Stimulated activated naive CD4-positive, alpha-beta T cell treated with Interleukin-2 at 50 U/mL for 16 hours (primary cell): ENCODE results near the gene RPL37A.

Source experiments
- DNase-seq: peaks from one replicate; lab custom pipeline; 2025; lab: John Stamatoyannopoulos, UW

RPL37A gene

DNA sequence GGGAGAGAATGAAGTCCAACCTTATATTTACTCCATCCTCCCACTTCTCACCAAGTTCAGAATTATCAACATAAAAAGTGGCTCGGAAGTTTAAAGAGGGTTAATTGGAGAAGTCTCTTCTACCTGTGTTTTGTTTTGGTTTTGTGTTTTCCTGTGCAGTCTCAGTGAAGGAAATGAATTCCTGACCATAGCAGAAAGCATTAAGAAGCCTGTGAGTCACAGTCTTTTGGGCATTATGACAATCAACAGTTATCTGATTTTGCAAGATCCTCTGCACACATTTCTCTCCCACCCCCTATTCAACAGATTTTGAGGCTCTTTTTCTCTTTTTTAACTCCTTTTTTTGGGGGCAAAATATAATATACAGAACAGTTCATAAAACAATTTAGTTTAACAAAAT, 8.6 kb upstream of the RPL37A start:
- no peak for DNase-seq

DNA sequence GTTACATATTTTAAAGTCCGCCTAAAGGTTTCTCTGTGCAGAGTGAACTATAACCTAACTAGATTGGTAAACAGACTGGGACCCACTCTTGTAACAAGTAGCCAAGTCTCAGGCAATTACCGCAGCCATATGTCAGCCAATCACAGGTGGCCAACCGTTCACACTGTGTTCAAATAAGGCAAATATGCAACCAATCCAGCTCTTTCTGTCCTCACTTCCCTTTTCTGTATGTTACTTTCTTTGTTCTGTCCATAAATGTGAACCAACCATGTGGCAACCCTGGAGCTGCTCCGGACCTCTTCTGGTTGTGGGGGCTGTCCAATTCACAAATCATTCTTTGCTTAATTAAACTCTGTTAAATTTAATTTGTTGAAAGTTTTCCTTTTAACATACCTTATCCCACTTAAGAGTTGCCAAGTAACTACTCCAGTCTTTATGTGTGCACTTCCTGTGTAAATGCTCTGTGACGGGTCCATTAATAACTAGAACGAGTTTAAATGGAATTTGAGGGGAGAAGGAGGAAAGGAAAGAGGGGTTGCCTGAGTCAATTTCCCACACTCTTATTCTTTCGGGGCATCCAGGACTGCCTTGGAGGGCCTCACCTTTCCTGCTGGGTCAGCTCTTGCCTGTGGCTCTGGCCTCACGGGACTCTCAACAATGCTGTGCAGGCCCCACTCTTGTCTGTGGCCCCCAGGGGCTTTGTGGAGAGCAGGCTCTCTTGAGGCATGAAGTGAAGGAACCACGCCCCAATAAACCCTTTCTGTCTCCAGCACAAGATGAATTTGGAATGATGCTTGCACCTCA, 6.6 kb upstream of the RPL37A start:
- no peak for DNase-seq

DNA sequence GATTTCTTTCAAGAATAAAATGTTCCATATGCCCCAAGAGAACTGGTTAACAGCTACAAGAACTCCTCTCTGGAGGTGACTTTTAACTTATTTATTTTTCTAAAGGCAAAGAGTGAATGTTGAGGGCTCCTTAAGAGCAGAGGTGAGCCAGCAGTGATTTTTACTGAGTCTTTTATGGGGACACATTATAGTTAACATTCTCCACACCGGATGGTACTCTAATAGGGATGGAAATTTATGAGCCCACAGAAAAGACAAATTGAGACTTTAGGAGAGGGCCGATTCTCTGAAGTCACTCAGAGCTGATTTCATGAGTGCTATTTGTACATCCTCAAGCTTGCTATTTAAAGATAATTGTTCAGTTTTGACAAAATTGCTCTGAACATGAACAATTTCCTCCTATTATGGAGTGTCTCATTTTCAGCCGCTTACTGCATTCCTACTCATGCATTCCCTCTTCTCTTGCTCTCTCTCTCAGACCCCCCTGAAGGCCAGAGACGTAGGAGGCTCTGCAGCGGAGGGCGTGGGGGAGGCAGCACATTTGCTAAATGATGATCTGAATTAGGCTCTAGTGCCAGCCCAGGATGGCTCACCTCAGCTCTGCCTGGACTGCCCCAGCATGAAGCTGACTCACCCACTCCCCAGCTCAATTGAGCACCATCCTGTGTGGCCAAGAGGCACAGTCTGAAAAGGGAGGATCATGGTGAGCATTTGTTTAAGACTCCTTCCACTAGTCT, 5.9 kb upstream of the RPL37A start:
- no peak for DNase-seq

DNA sequence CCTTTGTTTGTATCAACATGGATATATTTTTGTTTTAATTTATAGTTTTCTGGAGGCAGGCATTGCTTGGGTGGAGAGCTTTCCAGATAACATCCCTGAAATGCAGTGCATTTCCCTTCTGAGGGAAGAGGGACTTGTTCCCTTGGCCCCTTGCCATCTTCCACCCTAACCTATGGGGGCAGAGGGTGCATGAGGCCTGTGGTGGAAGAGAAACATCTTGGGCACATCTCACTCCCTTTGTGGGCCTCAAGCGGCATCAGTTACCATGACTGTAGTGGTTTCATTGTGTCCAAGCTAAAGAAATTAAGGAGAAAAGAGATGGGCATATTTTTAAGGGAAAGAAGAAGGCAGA, 5.3 kb upstream of the RPL37A start:
- DNase-seq, result no peak

DNA sequence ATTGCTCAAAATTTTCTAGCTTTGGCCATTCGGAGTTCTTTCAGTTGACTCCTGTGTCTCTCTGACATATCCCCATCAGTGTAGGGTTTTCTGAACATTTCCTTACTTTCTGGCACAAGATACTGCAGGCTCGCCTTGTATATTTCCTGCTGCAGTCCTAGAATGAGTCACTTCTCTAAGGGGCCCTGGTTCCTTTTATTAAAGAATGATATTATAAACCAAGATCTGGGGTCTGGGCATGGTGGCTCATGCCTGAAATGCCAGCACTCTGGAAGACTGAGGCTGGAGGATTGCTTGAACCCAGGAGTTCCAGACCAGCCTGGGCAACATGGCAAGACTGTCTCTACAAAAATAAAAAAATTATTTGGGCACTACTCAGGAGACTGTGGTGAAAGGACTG, 3.0 kb upstream of the RPL37A start:
- no peak for DNase-seq

DNA sequence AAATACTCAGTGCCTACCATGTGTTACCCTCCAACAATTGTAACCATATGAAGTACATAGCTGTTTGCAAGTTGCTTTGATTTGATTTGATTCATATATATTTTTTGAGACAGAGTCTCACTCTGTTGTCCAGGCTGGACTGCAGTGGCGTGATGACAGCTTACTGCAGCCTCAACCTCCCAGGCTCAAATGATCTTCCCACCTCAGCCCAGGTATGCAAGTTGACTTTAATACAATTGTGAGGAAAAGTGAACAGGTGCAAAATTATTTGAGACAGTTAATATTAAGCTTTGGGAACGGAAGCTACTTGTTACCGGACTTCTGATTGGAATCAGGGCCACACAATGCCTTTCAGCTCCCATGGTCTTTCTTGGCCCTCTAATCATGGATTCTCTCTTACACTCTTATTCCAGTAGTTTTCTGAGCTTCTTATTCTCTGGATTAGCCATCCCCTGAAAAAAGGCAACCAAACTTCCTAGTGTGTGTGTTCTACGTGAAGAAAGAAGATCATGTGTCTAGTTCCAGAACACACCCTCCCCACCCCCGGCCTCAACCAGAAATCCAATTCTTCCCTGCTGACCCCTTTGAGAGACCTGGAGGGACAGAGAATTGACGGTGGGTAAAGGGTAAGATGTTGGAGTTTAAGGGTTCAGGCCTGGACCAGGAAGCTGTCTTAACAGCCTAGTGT, 1.1 kb upstream of the RPL37A start:
- DNase-seq, result no peak

DNA sequence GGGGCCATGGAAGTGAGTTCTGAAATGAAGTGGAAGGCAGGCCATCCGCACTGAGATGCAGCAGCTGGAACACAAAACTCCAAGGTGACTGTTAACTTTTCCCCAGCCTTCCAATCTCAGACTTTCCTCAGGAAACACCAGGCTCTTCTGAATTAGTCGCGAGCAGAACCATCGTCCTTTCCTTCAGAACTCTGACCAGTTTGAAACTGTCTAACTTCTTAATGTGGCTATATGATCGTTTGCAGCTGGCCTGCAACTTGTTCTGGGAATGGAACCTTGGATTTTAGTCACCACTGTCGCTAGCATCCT, 620 bp upstream of the RPL37A start:
- no peak for DNase-seq

DNA sequence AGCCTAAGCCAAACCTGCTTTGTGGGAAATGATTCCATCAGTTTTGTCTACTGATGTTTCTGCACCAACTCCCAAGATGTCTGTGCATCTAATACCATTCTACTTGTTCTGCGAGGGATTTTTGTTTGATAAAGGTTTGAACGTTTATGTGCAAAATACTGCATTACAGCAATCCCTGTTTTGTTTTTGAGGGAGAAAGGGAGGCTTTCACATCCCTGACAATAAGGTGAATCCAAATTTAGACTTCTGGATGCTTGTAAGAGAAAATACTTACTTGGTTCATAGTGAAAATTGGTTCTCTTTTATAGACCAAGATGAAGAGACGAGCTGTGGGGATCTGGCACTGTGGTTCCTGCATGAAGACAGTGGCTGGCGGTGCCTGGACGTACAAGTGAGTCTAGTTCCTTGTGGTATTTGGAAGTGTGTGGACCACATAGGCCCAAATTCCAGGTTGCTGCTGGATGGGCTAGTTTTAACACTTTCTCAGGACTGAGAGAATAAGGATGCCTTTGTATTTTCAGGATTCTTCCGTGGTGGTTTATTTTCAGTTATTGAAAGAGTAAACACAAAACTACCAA, 1.1 kb downstream of the RPL37A start:
- no peak for DNase-seq

DNA sequence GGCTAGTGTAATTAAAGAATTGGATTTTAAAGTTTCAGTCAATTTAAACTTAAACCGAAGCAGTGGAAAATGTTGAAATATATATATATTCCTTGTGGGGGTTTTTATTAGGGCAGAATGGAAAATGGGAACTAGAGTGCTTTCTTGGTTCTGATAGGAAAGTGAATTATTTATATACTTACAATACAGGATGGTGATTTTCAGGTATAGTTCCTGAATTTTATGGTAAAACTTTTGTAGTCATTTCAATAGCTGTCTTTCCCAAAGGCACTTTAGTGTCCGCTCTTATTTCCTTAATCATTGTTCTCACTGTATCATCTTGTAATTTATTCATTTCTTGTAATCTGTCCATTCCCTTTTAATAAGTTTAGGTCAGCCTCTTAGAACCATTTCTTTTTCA, 1.9 kb downstream of the RPL37A start:
- DNase-seq, result no peak

DNA sequence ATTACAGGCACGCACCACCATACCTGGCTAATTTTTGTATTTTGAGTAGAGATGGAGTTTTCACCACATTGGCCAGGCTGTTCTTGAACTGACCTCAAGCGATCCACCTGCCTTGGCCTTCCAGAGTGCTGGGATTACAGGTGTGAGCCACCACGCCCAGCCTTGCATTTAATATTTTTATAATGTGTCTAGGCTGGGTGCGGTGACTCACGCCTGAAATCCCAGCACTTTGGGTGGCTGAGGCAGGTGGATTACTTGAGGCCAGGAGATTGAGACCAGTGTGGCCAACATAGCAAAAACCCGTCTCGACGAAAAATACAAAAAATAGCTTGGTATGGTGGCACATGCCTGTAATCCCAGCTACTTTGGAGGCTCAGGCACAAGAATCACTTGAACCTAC, 3.2 kb downstream of the RPL37A start:
- DNase-seq, result no peak

DNA sequence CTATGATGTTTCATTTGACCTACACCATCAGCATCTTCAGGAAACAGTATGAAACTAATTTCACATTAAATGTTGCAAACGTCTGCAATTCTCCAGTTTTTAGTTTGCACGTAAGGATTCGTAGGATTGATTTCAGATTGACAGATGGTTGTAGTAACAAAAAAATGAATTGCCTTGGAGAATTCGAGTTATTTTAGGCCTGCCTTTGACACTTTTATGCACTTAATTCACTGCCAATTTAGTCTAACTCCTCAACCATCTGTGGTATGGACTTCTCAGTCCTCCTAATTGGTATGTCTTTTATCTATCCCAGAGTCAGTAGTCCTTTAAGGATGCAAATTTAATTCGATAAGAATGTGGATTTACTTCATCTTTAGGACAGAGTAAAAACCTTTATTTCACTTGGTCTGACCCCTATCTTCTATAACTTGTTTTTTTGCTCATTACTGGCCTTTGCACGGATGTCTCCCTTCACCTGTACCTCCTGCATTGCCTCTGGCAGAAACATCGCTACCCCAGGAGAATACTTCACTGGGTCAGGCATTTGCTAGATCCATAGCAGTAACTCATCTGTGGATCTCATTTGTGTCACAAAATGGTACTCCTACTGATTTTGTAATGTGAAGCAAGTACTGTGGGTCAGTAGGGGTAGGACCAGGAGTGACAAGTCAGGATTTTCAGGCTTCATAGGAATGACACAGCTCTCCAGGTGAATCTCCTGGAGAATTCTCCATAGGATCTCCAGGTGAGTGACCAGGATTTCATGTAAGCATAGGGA, 3.9 kb downstream of the RPL37A start:
- DNase-seq, result no peak

DNA sequence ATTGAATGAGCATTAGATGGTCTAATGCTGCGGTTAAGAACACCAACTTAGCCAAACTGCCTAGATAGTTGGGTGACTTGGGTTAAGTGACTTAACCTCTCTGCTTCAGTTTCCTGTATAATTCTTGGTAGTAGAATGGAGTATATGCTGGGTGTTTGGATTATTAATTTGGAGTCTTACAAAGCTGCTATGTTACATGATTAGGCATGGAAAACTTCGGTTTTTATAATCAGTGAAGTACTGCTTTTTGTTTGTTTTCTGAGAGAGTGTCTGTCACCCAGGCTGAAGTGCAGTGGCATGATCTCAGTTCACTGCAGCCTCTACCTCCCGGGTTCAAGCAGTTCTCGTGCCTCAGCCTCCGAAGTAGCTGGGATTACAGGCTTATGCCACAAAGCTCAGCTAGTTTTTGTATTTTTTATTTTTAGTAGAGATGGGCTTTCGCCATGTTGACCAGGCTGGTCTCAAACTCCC, 4.5 kb downstream of the RPL37A start:
- no peak for DNase-seq

DNA sequence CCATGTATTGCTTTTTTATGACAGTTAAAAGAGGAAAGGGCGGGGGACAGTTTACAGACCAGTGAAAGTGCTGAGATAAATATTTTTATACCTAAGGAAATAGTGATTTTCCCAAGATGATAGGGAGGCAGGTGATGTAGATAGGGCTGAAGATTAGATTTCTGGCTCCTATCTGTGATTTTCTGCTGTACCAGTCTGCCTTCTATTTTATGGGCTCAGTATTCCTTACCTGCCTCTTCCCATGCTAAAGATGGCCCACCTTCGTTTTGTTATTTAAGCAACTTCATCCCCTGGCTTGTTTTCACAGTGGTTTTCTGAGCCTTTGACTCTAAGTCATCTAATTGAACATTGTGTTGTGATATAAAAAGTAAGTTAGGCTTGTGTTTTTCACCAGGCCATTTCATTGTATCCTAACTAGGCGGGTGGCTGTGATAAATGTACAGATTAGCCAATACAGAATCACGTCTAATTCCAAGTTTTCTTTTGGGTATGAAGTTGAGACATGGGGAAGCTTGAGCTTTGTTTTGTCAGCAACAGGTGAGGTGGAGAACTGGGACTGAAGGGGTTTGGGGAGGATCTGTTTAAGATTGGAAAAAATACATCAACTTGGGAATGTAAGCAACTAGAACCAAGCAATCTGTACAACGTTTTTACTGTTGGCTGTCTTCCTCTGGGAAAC, 5.2 kb downstream of the RPL37A start:
- DNase-seq, result no peak

DNA sequence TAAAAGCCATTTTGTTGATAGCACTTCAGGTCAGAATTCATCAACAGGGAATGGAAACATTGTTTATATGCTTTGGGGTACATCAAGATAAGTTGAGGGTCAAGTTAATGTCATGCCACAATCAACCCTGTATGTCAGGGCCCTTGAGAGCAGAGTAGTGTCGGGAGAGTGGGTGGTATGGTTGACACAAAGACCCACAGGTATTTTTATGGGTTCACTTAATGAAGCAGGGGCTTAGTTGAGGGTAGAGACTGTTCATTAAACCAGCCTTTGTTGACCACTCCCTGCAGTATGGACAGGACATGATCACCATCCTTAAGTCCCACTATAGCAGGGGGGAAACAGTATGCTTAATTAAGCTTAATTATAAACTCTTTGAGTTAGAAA, 5.7 kb downstream of the RPL37A start:
- DNase-seq, result no peak

DNA sequence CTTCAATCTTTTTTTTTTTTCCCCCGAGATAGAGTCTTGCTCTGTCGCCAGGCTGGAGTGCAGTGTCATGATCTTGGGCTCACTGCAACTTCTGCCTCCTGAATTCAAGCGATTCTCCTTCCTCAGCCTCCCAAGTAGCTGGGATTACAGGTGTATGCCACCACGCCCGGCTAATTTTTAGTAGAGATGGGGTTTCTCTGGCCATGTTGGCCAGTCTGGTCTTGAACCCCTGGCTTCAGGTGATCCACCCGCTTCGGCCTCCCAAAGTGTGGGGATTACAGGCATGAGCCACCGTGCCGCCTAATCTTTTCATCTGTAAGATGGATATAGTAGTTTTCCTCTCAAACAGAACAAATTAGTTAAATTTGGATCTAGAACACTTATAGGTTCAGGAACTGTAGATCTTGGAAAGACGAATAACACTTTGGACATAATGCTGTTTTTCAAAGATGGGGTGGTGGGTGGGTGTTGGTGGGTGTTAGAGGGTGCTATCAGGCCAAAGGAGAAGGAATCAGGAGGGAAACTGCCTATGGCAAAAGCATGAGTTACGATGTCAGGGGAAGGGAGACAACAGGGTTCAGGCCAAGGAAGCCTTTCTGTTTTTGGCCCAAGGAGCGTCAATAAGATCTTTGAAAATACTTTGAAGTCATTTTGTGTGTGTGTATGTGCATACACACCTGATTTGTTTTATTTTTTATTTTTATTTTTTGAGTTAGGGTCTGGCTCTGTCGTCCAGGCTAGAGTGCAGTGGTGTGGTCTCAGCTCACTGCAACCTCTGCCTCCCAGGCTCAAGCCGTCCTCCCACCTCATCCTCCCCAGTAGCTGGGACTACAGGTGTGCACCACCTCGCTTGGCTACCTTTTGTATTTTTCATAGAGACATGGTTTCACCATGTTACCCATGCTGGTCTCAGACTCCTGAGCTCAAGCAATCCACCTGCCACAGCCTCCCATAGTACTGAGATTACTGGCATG, 6.8 kb downstream of the RPL37A start:
- DNase-seq, result no peak

DNA sequence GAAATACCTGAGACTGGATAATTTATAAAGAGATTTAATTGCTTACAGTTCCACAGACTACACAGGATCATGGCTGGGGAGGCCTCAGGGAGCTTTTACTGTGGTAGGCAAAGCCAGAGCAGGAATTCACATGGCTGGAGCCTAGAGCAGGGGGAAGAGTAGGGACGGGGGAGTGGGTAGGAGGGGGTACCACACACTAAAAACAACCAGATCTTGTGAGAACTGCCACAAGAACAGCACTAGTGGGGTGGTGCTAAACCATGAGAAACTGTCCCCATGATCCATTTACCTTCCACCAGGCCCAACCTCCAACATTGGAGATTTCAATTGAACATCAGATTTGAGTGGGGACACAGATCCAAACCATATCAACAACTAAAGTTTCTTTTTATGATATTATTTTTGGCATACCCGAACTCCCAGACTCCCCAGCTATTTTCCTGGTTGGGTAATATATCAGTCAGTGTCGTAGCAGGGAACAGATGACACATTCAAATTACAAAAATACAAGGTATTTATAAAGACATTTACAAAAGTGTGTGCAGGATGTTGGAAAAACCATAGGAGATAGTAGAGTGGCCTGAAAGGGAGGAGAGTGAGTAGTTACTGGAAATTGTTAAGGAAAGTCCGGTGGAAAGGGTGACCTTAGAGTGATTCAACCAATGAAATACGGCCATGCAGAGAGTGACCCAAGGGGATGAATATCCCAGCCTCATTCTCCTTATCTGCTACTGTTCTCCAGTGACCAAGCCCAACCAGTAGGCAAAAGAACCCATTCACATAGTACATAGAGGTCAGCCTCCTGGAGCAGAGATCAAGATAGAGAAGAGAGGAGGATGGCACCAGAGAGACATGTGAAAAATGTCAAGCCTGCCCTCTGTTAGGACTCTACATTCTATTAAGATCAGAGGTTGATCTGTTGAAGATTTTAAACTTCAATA, 8.8 kb downstream of the RPL37A start:
- DNase-seq, result no peak

DNA sequence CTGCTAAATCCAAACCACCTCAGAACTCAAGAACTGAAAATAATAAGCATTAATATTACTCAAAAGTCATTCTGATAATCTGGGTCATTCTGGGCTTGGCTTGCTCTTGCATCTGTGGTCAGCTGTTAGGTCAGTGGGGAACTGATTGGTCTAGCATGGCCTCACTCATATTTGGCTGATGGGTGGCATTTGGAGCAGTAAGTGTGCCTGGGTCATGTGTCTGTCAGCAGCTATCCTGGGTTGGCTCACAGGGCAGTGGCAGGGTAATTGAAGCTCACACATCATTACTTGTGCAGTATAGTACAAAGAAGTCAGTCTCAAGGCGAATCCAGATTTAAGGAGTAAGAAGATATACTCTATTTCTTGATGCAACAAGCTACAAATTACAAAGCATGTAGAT, 9.6 kb downstream of the RPL37A start:
- DNase-seq, result no peak

DNA sequence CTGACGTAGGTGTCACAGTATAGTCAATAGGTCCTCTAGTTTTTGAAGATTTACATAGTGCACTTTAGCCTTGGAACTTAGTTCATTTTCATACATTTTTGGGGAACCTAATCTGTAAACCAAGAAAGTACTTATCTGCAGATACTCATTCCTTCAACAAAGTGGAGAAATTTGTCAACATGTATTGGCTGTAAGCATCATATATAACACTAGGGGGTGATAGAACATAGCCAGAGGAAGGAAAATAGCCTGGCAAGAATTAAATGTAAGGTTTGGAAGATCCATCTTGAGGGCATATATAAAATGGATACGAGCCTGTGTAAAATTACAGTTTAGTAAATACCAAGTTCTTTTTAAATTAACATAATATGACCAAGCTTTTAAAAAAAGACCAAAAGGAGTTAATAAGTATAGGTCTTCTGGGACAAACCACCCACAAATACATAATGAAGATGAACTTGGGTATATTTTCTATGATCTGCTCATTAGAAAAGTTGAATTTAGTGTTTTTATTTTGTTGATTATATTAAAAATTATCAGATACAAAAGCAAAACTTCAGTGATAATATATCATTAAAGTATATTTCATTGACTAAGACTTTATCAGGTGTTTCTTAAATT, 18.2 kb downstream of the RPL37A start:
- no peak for DNase-seq
